Karpas-422 (cell line): Measurements from ENCODE around the gene RBM5. TPM values are rescaled to one million over a fixed set of nuclear protein-coding genes. Genes with fewer than 3 reads are reported as not detected.

Experiments used
- DNase-seq: peaks from one replicate; pipeline ENCODE4 v3.0.0-alpha.2; 2015
- H2AFZ ChIP-seq: fragments of 200-600 bp; sonication (generic); 2 replicates; pipeline ENCODE4 v1.6.1; 2014; ENCODE audit warnings: antibody characterized with exemption, low read length, mixed read lengths
- H3K27ac ChIP-seq: fragments of 200-600 bp; sonication (generic); 2 replicates; pipeline ENCODE4 v1.5.1; 2014; ENCODE audit warnings: mild to moderate bottlenecking, low read length, moderate library complexity
- H3K27me3 ChIP-seq: fragments of 200-600 bp; sonication (generic); 2 replicates; pipeline ENCODE4 v1.6.1; 2014; ENCODE audit warnings: low read length, mixed read lengths
- H3K36me3 ChIP-seq: fragments of 200-600 bp; sonication (generic); 2 replicates; pipeline ENCODE4 v1.6.1; 2014; ENCODE audit warnings: low read length, mixed read lengths; ENCODE audit not compliant: insufficient read depth
- H3K4me1 ChIP-seq: fragments of 200-600 bp; sonication (generic); 2 replicates; pipeline ENCODE4 v1.6.1; 2014; ENCODE audit warnings: mild to moderate bottlenecking, low read length, mixed read lengths
- H3K4me2 ChIP-seq: fragments of 200-600 bp; sonication (generic); 2 replicates; pipeline ENCODE4 v1.6.1; 2014; ENCODE audit warnings: low read length, low read depth, mild to moderate bottlenecking; ENCODE audit not compliant: poor library complexity, severe bottlenecking
- H3K4me3 ChIP-seq: fragments of 200-600 bp; sonication (generic); 2 replicates; pipeline ENCODE4 v1.5.1; 2014; ENCODE audit warnings: mild to moderate bottlenecking, antibody characterized with exemption, low read length, mixed read lengths
- H3K79me2 ChIP-seq: fragments of 200-600 bp; sonication (generic); 2 replicates; pipeline ENCODE4 v1.6.1; 2014; ENCODE audit warnings: mild to moderate bottlenecking, low read length, mixed read lengths
- H3K9ac ChIP-seq: fragments of 200-600 bp; sonication (generic); 2 replicates; pipeline ENCODE4 v1.6.0; 2014; ENCODE audit warnings: low read length
- H3K9me2 ChIP-seq: fragments of 200-600 bp; sonication (generic), shearing (Covaris generic); replicated peaks from 2 replicates; pipeline ENCODE4 v1.6.0; 2014; ENCODE audit warnings: mild to moderate bottlenecking, low read length, moderate library complexity; ENCODE audit not compliant: insufficient read depth
- H3K9me3 ChIP-seq: fragments of 300-700, 200-600 bp; sonication (generic); 2 replicates; pipeline ENCODE4 v1.6.1; 2014; ENCODE audit warnings: low read length, mixed read lengths
- H4K20me1 ChIP-seq: fragments of 200-600 bp; sonication (generic); 2 replicates; pipeline ENCODE4 v1.6.1; 2014; ENCODE audit warnings: mild to moderate bottlenecking, antibody characterized with exemption, low read length, low read depth; ENCODE audit not compliant: insufficient read depth
- total RNA-seq: library from RNA; depleted of rRNA; stranded (reverse); fragments of >200 nt; shearing (Covaris generic); gene quantifications from 2 replicates; pipeline ENCODE4 v1.2.3, GENCODE V29; 2014; ENCODE audit warnings: low replicate concordance

RBM5 gene
- total RNA-seq, 1 experiment from 2014 or later: 239 TPM

DNA sequence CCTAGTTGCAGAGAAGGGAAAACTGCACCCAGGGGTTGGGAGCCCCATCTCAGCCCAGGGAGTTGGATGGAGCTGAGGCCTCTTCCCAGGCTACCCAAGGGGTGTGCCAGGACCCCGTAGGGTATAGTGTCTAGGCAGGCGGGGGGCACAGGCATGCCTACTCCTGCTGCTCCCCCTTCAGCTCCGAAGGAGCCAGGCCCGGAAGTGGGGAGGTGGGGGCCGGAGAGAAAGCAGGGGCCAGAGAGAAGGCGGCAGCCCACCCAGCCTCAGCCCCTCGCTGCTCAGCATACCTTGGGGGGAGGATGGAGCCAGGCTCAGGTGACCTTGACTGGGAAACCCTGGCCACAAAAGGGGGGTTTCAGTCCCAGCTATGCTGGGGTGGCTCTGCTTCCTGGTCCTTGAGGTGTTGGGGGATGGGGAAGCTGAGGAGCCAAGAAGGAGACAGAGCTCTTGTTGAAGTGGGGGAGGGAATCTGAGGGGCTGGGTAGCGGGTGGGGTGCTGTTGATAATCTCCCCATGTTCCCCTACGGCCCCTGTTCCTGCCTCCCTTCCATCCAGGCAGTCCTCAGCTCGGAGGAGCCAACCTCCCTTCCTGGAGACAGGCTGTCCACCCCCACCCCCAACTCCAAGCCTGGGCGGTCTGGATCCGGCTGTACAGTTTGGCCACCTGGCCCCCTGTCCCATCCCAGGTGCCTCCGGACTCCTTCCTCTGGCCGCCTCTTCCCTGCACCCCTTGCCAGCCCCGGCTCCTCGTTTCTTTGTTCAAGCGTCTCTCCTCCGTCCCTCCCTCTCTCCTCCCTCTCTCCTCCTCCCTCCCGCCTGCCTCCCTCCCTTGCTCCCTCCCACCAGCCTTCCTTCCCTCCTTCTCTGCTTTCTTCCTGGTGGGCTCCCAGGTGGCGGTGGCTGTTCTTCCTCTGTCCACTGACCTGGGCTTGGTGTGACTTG lies 68.1 kb downstream of the RBM5 start:
- Histone ChIP-seq H3K79me2 (no peaks in the 10 kb centered on the region), H3K9me3 (no peaks in the 10 kb centered on the region), H3K9ac (no peak overlapping the region), H3K4me1 (peaks cover 5% of the 10 kb centered on the region), H2AFZ (no peak overlapping the region), H3K27ac (no peak overlapping the region), H4K20me1 (peaks cover 9% of the 10 kb centered on the region), H3K27me3 (no peaks in the 10 kb centered on the region), H3K9me2 (no peaks in the 10 kb centered on the region), H3K4me2 (no peak overlapping the region), H3K4me3 (no peak overlapping the region), H3K36me3 (no peaks in the 10 kb centered on the region)
- no peak for DNase-seq

DNA sequence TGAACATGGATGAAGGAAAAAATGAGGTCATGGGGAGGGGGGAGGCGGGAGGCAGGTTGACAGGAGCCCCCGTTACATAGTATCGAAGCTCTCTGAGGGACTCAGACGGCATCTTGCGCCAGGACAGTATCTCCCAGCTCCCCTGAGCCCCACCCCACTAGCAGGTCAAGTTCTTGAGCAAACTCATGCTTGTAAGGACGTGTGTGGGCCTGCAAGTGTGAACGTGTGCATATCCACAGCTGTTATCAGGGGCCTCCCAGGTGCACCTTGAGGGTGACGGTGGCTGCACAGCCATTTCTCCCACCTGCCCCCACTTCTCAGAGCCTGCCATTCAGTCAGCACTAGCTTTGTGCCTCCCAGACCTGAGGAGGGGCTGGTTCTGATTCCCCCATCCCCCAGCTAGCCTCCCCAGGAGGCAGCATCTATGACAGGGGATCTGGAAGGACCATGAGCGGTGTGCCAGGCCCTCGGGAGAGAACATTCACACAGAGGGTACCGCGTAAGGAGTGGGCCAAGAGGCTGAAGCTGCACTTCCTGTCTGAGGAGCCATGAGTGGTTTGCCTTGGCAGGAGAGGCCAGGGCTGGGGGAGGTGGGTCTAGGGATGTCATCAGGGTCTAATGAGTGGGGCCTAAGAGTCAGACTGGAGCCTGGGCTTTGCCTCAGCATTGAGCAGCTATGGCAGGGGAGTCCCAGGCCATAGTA lies 69.3 kb downstream of the RBM5 start:
- H2AFZ ChIP-seq: no peak overlapping the region
- no peak overlapping the region for H3K4me2 ChIP-seq
- no peak overlapping the region for H3K9ac ChIP-seq
- no peaks in the 10 kb centered on the region for H3K36me3 ChIP-seq
- H3K4me3 ChIP-seq: no peak overlapping the region
- H4K20me1 ChIP-seq: peaks cover 9% of the 10 kb centered on the region
- H3K4me1 ChIP-seq: peaks cover 5% of the 10 kb centered on the region
- H3K27ac ChIP-seq: no peak overlapping the region
- no peaks in the 10 kb centered on the region for H3K27me3 ChIP-seq
- no peaks in the 10 kb centered on the region for H3K79me2 ChIP-seq
- no peaks in the 10 kb centered on the region for H3K9me3 ChIP-seq
- H3K9me2 ChIP-seq: no peaks in the 10 kb centered on the region
- no peak for DNase-seq

DNA sequence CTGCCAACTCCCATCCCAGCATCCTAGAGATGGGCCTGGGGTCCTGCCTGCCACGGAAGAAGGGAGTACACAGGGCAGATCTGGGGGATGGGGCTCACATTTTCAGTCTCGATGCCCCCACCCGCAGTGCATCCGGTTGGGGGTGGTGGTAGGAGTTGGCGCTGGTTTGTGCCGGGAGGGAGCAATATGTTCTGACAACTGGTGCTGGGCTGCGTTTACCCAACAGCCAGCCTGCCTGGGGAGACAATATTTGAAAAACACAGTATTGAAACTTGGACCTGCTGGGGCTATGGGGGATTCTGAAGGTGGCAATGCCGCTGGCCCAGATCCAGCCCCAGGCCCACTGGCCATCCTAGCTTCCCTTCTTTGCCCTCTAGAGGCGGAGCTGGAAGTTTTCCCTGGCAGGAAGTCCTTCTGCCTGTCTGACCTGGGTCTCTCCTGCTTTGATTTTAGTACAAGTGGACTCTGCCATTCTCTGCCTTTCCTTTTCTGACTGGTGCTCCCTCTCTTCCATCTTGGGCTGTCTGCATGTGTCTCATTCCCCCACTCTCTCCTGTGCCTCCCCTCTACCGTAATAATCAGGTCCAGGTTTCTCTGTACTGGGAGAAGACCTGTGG lies 69.9 kb downstream of the RBM5 start:
- no peaks in the 10 kb centered on the region for H3K79me2 ChIP-seq
- H2AFZ ChIP-seq: no peak overlapping the region
- H3K4me2 ChIP-seq: no peak overlapping the region
- H3K27me3 ChIP-seq: no peaks in the 10 kb centered on the region
- no peaks in the 10 kb centered on the region for H3K9me3 ChIP-seq
- peaks cover 9% of the 10 kb centered on the region for H4K20me1 ChIP-seq
- H3K36me3 ChIP-seq: no peaks in the 10 kb centered on the region
- H3K9me2 ChIP-seq: no peaks in the 10 kb centered on the region
- no peak for DNase-seq
- H3K9ac ChIP-seq: no peak overlapping the region
- H3K27ac ChIP-seq: no peak overlapping the region
- H3K4me1 ChIP-seq: peaks cover 5% of the 10 kb centered on the region
- no peak overlapping the region for H3K4me3 ChIP-seq

DNA sequence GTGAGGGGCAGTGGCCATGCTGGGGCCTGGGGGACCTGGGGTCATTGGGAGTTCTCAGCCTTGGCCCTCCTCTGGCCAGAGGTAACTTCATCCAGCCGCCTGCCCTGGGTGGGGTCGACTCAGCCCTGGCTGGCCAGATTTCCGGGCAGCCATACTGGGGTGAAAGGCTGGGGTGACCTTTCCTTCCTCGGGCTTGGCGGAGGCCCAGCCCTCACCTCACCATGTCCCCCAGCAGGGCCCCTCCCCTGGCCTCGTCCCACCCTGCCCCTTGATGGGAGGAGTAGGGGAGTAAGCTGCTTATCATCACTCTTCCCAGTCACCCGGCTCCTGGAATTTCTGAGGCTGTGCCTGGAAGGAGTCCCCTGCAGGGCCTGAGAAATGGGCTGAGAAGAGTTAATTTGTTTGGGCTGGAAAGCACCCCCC lies 71.9 kb downstream of the RBM5 start:
- H3K4me1 ChIP-seq: no peaks in the 10 kb centered on the region
- no peaks in the 10 kb centered on the region for H3K79me2 ChIP-seq
- H3K36me3 ChIP-seq: no peaks in the 10 kb centered on the region
- H3K9ac ChIP-seq: no peak overlapping the region
- no peaks in the 10 kb centered on the region for H3K9me3 ChIP-seq
- H3K4me3 ChIP-seq: no peak overlapping the region
- no peak for DNase-seq
- no peak overlapping the region for H3K4me2 ChIP-seq
- H3K27ac ChIP-seq: no peak overlapping the region
- H2AFZ ChIP-seq: no peak overlapping the region
- H3K9me2 ChIP-seq: no peaks in the 10 kb centered on the region
- no peaks in the 10 kb centered on the region for H3K27me3 ChIP-seq
- H4K20me1 ChIP-seq: peaks cover 8% of the 10 kb centered on the region

DNA sequence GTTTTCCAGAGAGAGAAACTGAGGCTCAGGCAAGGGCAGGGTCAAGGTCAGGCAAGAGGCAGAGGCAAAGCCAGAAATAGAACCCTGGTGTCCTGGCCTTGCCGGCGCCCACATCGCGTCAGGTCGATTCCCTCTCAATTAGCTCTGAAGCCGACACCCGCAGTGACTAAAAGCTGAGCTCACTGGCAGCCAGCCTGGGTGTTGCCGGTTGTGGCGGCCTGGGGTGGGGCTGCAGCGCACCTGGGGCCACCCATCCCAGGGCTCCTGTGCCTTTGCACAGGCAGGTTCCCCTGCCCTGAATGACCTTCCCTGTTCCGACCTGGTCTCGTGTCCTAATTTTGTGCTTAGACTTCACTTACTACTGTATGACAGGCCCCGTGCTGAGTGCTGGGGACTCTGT lies 72.6 kb downstream of the RBM5 start:
- H3K79me2 ChIP-seq: no peaks in the 10 kb centered on the region
- DNase-seq: no peak
- no peaks in the 10 kb centered on the region for H3K9me3 ChIP-seq
- no peaks in the 10 kb centered on the region for H3K36me3 ChIP-seq
- H2AFZ ChIP-seq: no peak overlapping the region
- no peak overlapping the region for H3K4me2 ChIP-seq
- no peak overlapping the region for H3K9ac ChIP-seq
- no peaks in the 10 kb centered on the region for H3K27me3 ChIP-seq
- H3K4me3 ChIP-seq: no peak overlapping the region
- no peaks in the 10 kb centered on the region for H3K9me2 ChIP-seq
- peaks cover under 1% of the 10 kb centered on the region; the same call in 1 of the 2 replicates for H4K20me1 ChIP-seq
- no peaks in the 10 kb centered on the region for H3K4me1 ChIP-seq
- H3K27ac ChIP-seq: no peak overlapping the region

DNA sequence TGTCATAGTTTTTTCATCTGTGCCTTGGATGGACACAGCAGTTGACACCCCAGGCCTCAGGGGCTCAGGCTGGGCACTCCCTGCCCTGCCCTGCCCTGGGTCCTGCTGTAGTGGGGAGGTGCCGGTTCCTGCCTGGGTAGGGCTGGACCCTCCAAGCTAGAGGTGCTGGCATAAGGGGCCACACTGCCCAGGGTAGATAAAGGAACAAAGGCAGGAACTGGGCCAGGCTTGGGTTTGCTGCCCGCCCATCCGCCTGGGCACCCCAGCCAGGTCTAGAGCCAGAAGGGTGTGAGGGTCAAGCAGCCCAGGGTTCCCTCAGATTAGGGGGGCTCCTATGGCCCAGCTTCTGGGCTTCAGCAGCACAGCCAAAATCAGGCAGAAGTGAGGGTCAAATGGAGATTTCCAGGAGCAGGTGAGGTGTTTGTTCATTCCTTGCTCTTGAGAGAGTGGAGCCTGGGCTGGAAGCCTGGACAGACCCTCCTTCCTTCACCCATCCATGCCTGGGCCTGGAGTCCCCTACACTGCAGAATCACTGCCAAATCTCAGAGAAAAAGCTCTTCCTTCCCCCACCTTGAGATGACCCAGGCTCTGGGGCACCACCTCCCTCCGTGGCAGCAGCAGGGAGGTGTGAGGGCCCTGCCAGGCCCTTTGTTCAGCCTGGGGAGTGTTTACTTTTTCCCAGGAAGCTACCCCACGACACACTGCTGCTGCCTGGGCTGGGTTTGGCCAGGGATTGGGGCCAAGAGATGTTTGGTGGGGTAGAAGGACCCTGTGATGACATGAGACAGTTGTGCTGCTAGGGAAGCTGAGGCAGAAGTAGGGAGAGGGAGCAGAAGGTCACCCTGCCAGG lies 73.5 kb downstream of the RBM5 start:
- Histone ChIP-seq H3K9ac (no peak overlapping the region), H3K9me3 (no peaks in the 10 kb centered on the region), H3K79me2 (no peaks in the 10 kb centered on the region), H3K27ac (no peak overlapping the region), H3K4me2 (no peak overlapping the region), H3K4me1 (no peaks in the 10 kb centered on the region), H3K27me3 (no peaks in the 10 kb centered on the region), H3K9me2 (no peaks in the 10 kb centered on the region), H3K4me3 (no peak overlapping the region), H4K20me1 (no peaks in the 10 kb centered on the region), H3K36me3 (no peaks in the 10 kb centered on the region), H2AFZ (no peak overlapping the region)
- no peak for DNase-seq

DNA sequence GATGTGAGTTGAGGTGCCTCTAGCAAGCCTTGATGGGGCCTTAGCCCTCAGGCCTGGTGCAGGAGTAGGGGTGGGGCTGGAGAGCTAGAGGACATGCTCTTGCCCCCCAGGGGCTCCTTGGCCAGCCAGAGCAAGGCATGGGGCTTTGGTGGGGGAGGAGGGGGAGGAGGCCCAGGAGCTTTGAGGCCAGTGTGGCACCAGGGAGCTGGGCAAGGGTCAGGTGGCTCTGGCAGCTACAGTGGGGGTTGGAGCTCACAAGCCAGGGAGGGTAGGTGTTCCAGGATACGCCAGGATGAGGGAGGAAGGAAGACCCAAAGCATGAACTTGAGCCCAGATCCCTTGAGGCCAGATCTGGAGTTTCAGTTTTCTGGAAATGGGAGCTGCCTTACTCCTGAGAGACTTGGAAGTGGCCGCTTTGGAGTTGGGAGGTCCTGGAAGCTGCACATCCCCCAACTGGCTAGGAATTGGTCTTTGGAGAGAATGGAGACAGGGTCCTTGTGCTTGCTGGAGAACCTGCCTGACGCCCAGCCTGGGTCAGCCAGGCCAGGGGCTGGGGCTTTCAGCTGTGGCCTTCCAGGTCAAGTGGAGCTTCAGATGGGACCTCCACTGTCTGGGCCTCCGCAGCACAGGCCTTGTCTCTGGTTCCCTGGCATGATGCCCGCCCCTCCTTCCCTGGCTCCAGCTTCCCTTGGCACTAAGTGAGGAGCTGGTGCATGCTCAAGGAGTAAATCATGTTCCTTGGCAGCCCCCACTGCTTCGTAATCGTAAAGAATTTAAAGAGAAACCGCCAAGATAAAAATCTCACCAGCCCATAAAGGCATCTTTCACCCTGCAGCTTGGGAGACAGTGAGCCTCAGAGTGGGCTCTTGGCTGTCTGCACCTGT lies 75.1 kb downstream of the RBM5 start:
- H3K4me2 ChIP-seq: no peak overlapping the region
- H4K20me1 ChIP-seq: no peaks in the 10 kb centered on the region
- H3K4me3 ChIP-seq: no peak overlapping the region
- H3K4me1 ChIP-seq: no peaks in the 10 kb centered on the region
- H3K79me2 ChIP-seq: no peaks in the 10 kb centered on the region
- H3K9ac ChIP-seq: no peak overlapping the region
- no peak for DNase-seq
- H3K27ac ChIP-seq: no peak overlapping the region
- no peak overlapping the region for H2AFZ ChIP-seq
- H3K27me3 ChIP-seq: no peaks in the 10 kb centered on the region
- H3K9me3 ChIP-seq: no peaks in the 10 kb centered on the region
- no peaks in the 10 kb centered on the region for H3K9me2 ChIP-seq
- H3K36me3 ChIP-seq: no peaks in the 10 kb centered on the region
